ENCODE data around the gene SDK2.

SDK2 gene

DNA sequence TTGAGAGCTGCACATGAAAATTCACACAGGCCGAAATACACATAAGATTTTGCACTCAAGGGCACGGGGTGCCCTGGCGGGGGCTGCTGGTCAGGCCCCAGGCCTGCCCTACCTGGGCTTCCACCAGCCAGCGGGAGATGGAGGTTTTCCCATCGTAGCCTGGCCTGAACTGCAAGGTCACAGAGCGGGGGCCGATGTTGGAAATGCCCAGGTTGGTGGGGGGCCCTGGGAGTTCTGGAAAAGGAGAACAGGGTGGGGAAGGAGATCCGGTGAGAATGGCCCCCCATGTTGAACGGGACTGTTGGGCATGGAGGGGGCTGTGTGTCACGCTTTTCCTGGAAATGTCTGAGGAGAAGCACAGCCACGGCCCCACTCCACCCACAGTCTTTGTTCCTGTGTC, 245.2 kb downstream of the SDK2 start:
- ATAC-seq (replicated peaks), result no peak
- Mint-ChIP-seq H3K4me1 (no peaks in the 10 kb centered on the region), H3K9me3 (no peaks in the 10 kb centered on the region), H3K27ac (no peak overlapping the region), H3K27me3 (no peaks in the 10 kb centered on the region), H3K36me3 (peaks cover 21 to 26% of the 10 kb centered on the region in 2 donors), H3K4me3 (no peak overlapping the region)
- DNase-seq, result no peak

DNA sequence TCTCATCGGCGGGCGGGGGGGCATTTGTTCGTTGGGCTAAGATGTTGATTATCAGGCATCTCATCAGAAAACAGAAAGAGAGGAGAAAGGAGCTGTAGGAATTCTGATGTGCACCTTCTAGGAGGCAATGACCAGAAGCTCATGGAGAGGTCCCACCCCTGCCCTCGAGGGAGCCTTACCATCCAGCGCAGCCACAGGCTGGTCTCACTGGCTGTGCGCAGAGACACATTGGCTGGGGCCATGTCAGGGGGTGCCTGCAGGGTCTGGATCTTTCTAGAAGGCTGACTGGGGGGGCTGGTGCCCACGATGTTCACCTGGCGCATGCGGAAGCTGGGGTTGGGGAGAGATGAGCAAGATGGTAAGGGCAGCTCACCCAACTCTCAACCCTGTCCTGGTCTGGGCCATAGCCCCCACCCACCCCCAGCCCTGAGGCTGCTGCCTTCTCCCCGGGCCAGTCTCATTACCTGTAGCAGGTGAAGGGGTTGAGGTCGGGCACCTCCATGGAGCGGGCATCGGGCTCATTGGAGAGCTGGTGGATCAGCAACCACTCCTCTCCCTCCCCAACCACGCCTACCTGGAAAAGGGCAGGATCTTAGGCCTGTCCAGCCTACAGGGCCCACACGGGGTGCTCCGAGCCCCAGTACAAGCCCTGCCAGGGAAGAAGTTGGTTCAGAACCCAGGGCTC, 246.2 kb downstream of the SDK2 start:
- Mint-ChIP-seq H3K27me3 (no peaks in the 10 kb centered on the region), H3K9me3 (no peaks in the 10 kb centered on the region)

DNA sequence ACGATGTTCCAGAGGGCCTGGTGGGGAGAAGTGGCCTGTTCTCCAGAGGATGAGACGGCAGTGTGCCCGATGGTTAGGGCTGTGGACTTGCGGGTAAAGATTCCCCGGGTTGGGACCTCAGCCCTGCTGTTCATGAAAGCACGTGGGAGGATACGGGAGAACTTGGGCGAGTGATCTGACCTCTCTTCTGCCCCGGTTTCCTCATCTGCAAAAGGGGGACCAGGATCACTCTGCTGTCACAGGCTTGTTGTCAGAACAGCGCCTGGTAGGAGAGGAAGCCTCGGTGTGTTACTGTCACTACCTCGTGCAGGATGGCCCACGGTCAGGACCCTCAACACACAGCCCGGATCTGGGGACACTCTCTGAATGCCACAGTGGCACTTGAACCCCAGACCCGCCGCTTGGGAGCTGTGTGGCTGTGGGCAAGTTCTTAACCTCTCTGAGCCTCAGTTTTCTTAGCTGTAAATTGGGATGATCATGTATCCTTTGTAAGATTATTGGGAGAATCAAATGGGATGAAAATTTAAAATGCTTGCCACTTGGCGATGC, 246.9 kb downstream of the SDK2 start:
- H3K9me3 Mint-ChIP-seq, result no peaks in the 10 kb centered on the region
- peaks cover 24 to 28% of the 10 kb centered on the region in 2 donors for H3K36me3 Mint-ChIP-seq
- DNase-seq (no peak), ATAC-seq (replicated peaks) (no peak)
- H3K27ac Mint-ChIP-seq, result no peak overlapping the region
- no peaks in the 10 kb centered on the region for H3K4me1 Mint-ChIP-seq
- no peaks in the 10 kb centered on the region for H3K27me3 Mint-ChIP-seq
- no peak overlapping the region for H3K4me3 Mint-ChIP-seq

More for the DNA sequence above, 246.2 kb downstream of the SDK2 start:
- H3K36me3 Mint-ChIP-seq, result peaks cover 24 to 28% of the 10 kb centered on the region in 2 donors
- DNase-seq, result no peak
- no peak overlapping the region for H3K27ac Mint-ChIP-seq
- no peak overlapping the region for H3K4me3 Mint-ChIP-seq
- no peak for ATAC-seq (replicated peaks)
- H3K4me1 Mint-ChIP-seq, result no peaks in the 10 kb centered on the region

DNA sequence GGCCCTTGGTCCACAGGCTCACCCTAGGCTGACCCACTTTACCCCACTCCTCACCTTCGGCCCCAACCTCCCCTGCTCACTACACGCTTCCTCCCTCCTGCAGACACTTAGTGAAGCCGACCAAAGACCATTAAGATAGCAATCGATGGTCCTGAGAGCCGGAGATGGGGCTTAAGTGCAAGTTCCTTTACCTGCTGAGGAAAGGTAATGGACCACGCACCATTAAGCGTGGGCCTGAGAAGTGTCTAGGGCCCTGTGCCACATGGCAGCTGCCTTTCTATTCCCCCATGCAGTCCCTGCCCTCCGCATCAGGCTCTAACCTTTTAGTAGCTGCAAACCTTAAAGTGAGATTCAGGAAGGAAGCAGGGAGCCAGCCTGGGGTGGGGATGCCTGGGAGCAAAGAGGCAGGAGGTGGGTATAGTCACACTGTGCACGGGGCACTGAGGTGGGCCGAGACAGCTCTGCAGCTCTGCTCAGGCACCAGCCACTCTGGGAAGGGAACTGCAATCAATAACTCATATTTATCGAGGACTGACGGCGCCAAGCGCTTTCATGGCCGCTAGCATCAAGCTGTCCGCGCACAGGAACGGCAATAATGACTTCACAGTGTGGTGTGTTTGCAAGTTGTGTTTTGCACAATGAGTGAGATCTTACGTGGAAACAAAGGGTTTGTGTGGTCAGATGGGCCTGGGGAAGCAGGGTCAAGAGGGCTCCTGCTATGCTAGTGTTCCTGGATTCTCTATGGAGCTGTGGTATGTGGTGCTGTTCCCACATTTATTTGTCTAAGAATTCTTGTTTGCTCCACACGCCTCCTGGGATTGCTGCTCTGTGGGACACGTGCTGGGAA, 247.6 kb downstream of the SDK2 start:
- no peak overlapping the region for H3K27ac Mint-ChIP-seq
- no peak for DNase-seq
- no peaks in the 10 kb centered on the region for H3K4me1 Mint-ChIP-seq
- H3K27me3 Mint-ChIP-seq, result no peaks in the 10 kb centered on the region
- peaks cover 24 to 28% of the 10 kb centered on the region in 2 donors for H3K36me3 Mint-ChIP-seq
- no peak for ATAC-seq (replicated peaks)
- H3K4me3 Mint-ChIP-seq, result no peak overlapping the region
- H3K9me3 Mint-ChIP-seq, result no peaks in the 10 kb centered on the region

DNA sequence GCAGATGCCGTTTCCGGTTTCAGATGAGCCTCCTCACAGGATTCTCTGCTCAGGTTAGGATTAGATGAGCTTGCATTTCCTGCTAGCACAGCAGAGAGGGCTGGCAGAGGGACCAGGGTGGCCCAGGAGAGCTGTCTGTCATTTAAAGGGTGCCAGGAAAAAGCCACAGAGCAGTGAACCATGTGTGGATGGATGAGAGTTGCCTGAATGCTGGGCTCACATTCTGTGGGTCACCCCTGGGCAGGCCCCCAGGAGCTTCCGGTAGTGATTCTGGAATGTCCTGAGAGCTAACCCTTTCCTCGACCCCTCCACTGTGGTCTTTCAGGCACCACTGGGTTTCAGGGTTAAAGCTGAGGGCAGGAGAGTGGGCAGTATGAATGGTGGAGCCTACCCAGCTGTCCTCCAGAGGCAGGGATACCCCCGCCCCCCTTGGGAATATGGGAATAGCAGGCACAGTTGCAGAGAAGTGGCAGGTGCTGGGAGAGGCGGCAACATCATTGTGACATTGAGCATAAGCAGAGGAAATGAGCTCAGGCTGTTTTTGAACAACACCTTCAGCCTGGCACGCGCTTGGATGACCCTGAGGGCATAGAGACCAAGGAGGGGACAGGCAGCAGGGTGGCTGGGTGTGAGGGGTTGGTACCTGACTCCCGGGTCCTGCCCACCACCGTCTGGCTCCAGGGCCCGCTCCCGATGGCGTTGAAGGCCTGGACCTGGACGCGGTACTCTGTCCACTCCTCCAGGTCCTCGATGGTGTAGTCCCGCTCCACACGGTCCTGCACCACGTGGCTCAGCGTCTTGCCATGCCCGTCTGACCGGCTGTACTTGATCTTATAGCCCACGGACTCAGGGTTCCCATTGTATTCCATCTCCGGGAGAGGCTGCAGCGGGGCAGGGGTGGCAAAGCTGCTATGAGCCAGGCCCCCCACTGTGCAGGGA, 249.5 kb downstream of the SDK2 start:
- Mint-ChIP-seq H3K9me3 (no peaks in the 10 kb centered on the region), H3K36me3 (peaks cover 21 to 29% of the 10 kb centered on the region in 2 donors), H3K4me3 (no peak overlapping the region), H3K27ac (peak overlapping the region; percentile 31), H3K4me1 (no peaks in the 10 kb centered on the region), H3K27me3 (no peaks in the 10 kb centered on the region)
- ATAC-seq (replicated peaks), result no peak
- no peak for DNase-seq

DNA sequence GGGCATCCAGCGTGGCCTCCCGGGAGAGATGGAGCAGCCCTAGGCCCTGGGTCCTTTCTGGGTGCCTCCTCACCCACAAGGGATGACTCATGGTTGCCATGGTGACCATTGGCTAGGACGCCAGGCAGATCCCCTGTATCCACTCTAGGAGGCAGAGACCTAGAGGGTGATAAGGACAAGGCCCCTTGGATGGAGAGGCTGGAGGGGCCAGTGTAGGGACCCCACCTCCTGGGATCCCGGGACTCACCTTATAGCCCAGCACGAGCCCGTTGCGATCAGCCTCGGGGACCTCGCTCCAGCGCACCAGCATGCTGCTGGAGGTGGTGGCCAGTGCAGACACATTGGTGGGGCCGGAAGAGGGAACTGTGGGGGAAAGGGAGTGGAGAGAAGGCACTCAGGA, 250.3 kb downstream of the SDK2 start:
- no peak for ATAC-seq (replicated peaks)
- no peak for DNase-seq
- Mint-ChIP-seq H3K27me3 (no peaks in the 10 kb centered on the region), H3K9me3 (no peaks in the 10 kb centered on the region), H3K36me3 (peaks cover 19 to 28% of the 10 kb centered on the region in 2 donors), H3K4me1 (no peaks in the 10 kb centered on the region), H3K4me3 (no peak overlapping the region), H3K27ac (no peak overlapping the region)

DNA sequence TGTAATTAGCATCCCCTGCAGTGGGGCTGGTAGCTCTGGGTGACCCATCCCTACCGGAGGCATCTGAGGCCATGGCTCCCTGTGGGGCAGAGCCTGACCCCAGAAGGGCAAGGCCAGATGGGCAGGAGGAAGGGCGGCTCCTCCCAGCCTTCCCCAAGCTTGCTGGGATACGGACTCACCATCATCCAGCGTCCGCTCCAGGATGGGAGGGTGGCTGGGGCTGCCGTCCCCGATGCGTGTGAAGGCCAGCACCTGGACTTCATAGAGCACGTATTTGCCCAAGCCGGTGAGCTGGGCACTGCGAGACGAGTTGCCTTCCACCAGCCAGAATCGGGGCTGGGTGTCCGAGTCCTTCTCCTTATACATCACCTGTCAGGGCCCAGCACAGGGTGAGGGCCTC, 250.9 kb downstream of the SDK2 start:
- Mint-ChIP-seq H3K4me1 (no peaks in the 10 kb centered on the region), H3K9me3 (no peaks in the 10 kb centered on the region), H3K27me3 (no peaks in the 10 kb centered on the region), H3K4me3 (no peak overlapping the region), H3K27ac (no peak overlapping the region), H3K36me3 (peaks cover 17 to 24% of the 10 kb centered on the region in 2 donors)
- no peak for ATAC-seq (replicated peaks)
- no peak for DNase-seq

DNA sequence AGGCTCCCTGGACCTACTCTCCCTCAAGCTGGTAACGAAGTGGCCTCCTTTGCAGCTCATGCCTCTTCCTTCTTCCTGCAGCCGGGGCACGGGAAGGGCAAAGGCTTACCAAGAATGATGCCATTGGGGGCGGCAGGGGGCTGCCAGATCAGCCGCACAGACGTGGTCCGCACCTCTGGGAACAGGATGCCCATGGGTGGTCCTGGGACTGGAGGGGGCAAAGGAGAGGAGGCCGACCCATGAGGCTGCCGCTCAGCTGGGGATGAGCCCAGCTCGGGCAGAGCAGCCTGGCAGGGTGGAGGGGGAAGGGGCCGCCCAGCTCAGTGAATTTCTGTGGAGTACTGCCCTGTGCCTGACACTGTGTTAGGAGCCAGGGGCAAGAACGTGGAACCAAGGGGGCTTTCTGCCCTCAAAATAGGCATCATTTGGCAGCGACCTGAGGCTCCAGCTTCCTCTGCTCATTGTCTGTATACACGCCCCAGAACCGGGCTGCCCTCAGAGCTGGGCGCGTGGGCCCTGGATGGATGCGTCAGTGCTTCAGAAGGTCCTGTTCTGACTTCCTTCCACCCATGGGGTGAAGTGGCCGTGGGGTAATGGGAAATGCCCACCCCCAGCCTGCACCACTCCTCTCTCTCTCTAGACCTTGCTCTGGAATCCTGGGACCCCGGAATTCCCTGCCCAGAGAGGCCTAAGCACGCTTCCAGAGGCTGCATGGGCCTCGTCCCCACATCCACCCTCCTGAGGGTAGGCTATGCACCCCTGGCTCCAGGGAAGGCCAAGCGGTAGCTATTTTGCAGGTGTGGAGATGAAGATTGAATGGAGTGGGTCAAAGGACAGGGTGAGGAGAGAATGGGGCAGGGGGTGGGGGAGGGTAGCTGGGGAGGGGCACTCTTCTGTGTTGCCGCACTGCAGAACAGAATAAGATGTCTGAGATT, 252.6 kb downstream of the SDK2 start:
- DNase-seq (no peak), ATAC-seq (replicated peaks) (no peak)
- Mint-ChIP-seq H3K4me3 (no peak overlapping the region), H3K27ac (peak overlapping the region; percentile 37), H3K4me1 (no peaks in the 10 kb centered on the region), H3K9me3 (no peaks in the 10 kb centered on the region), H3K36me3 (peaks cover 15 to 18% of the 10 kb centered on the region in 2 donors), H3K27me3 (no peaks in the 10 kb centered on the region)

DNA sequence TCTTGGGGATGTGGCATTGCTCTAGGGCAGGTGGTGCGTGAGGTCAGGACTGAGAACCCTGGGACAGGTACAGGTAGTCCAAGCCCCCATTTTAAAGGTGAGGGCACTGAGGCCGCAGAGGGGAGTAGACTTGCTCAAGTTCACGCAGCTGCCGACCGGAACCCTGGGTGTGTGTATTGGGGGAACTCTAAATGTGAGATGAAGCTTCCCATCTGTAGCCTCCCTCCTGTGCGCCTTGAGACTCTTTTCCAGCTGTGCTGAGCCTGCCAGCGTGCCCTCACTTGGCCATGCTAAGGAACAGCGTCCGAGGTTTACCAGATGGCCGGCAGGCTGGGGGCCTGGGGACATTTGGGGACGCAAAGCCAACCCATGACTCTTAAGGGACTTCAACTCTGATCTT, 253.4 kb downstream of the SDK2 start:
- DNase-seq, result no peak
- no peaks in the 10 kb centered on the region for H3K9me3 Mint-ChIP-seq
- ATAC-seq (replicated peaks), result no peak
- H3K27me3 Mint-ChIP-seq, result no peaks in the 10 kb centered on the region
- peaks cover 13 to 15% of the 10 kb centered on the region in 2 donors for H3K36me3 Mint-ChIP-seq
- no peak overlapping the region for H3K27ac Mint-ChIP-seq
- H3K4me3 Mint-ChIP-seq, result no peak overlapping the region
- no peaks in the 10 kb centered on the region for H3K4me1 Mint-ChIP-seq

DNA sequence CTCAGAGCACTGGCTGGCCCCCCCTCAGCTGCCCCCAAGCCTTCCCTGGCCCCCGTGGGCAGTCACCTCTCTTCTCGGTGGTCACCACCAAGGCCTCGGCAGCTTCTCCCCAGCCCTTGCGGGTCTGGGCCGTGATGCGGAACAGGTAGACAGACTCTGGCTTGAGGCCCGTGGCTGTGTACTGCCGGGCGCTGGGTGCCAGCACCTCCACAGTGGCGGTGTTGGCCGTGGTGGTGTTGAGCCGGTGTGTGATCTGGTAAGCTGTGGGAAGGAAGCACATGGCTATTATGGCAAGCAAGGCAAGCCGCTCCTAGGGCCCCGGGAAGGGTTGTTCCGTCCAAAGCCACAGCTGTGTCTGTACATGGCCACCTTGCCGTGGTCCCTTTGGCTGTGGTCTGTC, 254.0 kb downstream of the SDK2 start:
- Mint-ChIP-seq H3K27ac (no peak overlapping the region), H3K36me3 (peaks cover 14 to 18% of the 10 kb centered on the region in 2 donors), H3K9me3 (no peaks in the 10 kb centered on the region), H3K27me3 (no peaks in the 10 kb centered on the region), H3K4me1 (no peaks in the 10 kb centered on the region), H3K4me3 (no peak overlapping the region)
- ATAC-seq (replicated peaks) (no peak), DNase-seq (no peak)

DNA sequence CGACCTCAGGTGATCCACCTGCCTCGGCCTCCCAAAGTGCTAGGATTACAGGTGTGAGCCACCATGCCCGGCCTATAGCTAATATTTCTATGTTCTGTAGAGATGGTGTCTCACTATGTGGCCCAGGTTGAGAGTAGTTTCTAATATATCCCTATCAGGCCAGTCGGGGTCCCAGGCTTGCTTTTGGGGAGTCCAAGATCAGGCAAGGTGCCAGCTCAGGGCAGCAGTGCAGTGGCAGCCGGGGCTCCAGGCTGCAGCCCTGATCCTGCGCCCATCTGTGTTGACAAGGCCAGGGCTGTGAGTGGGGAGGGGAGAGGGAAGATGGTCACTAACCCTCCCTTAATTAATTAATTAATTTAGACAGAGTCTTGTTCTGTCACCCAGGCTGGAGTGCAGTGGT, 254.8 kb downstream of the SDK2 start:
- no peaks in the 10 kb centered on the region for H3K9me3 Mint-ChIP-seq
- no peak for DNase-seq
- peaks cover 15 to 23% of the 10 kb centered on the region in 2 donors for H3K36me3 Mint-ChIP-seq
- no peaks in the 10 kb centered on the region for H3K4me1 Mint-ChIP-seq
- no peak overlapping the region for H3K4me3 Mint-ChIP-seq
- no peaks in the 10 kb centered on the region for H3K27me3 Mint-ChIP-seq
- ATAC-seq (replicated peaks), result no peak
- H3K27ac Mint-ChIP-seq, result no peak overlapping the region

DNA sequence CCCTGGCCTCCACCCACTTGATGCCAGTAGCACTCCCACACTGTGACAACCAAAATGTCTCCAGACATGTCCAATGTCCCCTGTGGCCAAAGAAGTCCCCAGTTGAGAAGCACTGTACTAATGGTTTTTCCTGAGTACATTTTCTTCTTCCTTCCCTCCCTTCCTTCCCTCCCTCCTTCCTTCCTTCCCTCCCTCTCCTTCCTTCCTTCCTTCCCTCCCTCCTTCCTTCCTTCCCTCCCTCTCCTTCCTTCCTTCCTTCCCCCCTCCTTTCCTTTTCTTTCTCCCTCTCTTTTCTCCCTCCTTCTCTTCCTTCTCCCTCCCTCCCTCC, 255.7 kb downstream of the SDK2 start:
- H3K4me1 Mint-ChIP-seq, result no peaks in the 10 kb centered on the region
- peaks cover 12 to 20% of the 10 kb centered on the region in 2 donors for H3K36me3 Mint-ChIP-seq
- no peak overlapping the region for H3K27ac Mint-ChIP-seq
- H3K4me3 Mint-ChIP-seq, result no peak overlapping the region
- H3K9me3 Mint-ChIP-seq, result no peaks in the 10 kb centered on the region
- DNase-seq (no peak), ATAC-seq (replicated peaks) (no peak)
- no peaks in the 10 kb centered on the region for H3K27me3 Mint-ChIP-seq

DNA sequence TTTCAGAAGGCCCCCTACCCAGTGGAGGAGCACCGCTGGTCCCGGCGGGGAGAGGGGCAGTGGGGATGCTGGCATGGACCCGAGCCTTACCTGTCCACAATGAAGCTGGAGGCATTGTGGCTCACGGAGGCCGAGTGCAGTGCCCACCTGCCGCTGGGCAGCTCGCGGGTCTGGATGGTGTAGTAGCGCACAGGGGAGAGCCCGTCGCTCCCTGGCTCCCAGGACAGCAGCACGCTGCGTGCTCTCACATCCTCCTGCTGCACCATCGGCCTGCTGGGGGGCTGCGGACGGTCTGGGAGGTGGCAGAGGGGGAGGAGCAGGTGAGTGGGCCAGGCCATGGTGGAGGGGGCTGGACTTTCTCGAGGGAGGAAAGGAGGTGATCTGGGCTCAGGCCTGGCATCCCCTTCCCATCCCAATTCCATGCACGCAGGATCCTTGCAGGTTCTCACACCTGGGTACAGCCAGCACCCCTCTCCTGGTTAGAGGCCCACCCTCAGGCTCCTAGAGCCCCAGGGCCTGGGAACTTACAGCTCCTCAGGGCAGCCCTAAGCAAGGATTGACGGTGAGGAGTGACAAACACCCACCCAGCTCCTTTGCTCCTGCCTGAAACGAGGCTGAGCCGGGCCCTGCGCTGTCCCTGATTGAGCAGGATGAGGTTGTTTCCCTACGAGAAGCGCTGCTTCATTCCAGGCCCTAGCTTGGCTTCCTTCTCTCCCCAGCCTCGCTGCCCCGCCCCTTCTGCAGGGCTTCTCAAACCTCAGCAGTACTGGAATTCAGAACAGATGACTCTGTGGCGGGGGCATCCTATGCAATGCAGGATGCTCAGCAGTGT, 256.3 kb downstream of the SDK2 start:
- Mint-ChIP-seq H3K9me3 (no peaks in the 10 kb centered on the region), H3K4me3 (no peak overlapping the region), H3K27ac (no peak overlapping the region), H3K4me1 (no peaks in the 10 kb centered on the region), H3K27me3 (no peaks in the 10 kb centered on the region), H3K36me3 (peaks cover 12 to 19% of the 10 kb centered on the region in 2 donors)
- ATAC-seq (replicated peaks) (no peak), DNase-seq (no peak)

Data from stimulated activated naive B cell treated with anti-CD40 and anti-IgM and Interleukin-4, amounts not matched to agents 10 μg/mL and 1 μg/mL and 100 μg/mL, for 72 hours (primary cell).